Measurements from ENCODE around the gene TRAPPC6A.

TRAPPC6A gene

DNA sequence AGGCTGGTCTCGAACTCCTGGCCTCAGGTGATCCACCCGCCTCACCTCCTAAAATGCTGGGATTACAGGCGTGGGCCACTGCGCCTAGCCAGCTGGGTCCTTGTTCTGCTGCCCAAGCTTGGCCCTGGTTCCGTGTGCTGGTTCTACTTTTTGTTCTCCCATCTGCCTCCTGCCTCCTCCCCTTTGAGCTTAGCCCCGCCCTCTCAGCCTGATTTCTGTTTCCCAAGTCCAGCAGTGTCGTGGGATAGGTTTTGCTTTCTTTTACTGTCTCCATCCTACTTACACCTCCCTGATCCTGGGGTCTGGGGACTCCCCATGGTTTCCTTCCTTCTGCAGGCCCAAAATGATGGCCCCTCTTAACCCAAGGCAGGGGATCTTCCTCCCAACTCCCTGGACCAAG is 2.9 kb upstream of the TRAPPC6A start:
- Histone ChIP-seq H3K9me3 (ENCODE audit: control insufficient read depth, low read length) (no peaks in the 10 kb centered on the region), H3K4me3 (ENCODE audit: low read length) (no peak overlapping the region), H3K9ac (ENCODE audit: low read length) (no peak overlapping the region), H3K27me3 (ENCODE audit: control insufficient read depth, insufficient read depth, low read length) (no peaks in the 10 kb centered on the region), H3K36me3 (ENCODE audit: control insufficient read depth, insufficient read depth, low read length) (no peaks in the 10 kb centered on the region), H3K4me1 (ENCODE audit: control insufficient read depth, insufficient read depth, low read length) (peaks cover 32% of the 10 kb centered on the region)

DNA sequence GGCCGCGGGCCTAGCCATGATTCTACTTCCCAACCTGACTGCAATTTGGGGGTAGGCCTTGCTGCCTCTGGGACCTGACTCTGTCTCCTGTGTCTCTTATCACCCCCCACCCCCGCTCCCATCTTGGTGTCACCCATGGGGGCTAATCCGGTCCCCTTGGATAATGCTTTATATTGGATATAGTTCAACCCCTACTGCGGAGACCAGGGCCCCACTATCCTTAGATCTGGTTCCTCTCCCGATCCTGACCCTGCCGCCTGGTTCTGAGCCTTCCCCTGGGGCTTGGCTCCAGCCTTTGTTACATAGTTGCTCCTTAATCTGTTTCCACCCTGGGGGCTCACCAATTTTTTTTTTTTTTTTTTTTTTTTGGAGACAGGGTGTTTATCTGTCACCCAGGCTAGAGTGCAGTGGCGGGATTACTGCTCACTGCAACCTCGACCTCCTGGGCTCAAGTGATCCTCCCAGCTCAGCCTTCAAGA is 1.9 kb upstream of the TRAPPC6A start:
- Histone ChIP-seq H3K4me3 (ENCODE audit: low read length) (peak overlapping the region; percentile 99), H3K4me1 (ENCODE audit: control insufficient read depth, insufficient read depth, low read length) (peaks cover 32% of the 10 kb centered on the region), H3K9me3 (ENCODE audit: control insufficient read depth, low read length) (no peaks in the 10 kb centered on the region), H3K27me3 (ENCODE audit: control insufficient read depth, insufficient read depth, low read length) (no peaks in the 10 kb centered on the region), H3K36me3 (ENCODE audit: control insufficient read depth, insufficient read depth, low read length) (no peaks in the 10 kb centered on the region), H3K9ac (ENCODE audit: low read length) (peak overlapping the region; percentile 85)

DNA sequence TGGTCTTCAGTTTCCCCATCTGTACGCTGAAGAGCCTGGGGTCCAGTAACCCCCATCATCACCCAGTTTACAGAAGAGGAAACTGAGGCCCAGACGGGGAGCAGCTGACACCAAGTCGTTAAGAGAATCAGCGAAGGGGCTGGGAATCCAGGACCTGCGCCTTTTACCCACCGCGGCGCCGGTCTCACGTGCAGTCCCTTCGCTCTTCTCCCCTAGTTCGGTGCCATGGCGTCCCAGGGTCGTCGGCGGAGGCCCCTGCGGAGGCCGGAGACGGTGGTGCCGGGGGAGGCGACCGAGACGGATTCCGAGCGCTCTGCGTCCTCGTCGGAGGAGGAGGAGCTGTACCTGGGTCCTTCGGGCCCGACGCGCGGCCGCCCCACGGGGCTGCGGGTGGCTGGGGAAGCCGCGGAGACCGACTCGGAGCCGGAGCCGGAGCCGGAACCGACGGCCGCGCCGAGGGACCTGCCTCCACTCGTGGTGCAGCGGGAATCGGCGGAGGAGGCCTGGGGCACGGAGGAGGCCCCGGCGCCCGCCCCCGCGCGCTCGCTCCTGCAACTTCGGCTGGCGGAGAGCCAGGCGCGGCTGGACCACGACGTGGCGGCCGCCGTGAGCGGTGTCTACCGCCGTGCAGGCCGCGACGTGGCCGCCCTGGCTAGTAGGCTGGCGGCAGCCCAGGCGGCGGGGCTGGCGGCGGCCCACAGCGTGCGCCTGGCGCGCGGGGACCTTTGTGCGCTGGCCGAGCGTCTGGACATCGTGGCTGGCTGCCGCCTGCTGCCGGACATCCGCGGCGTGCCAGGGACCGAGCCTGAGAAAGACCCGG is 1.2 kb upstream of the TRAPPC6A start:
- Histone ChIP-seq H3K27me3 (ENCODE audit: control insufficient read depth, insufficient read depth, low read length) (no peaks in the 10 kb centered on the region), H3K9me3 (ENCODE audit: control insufficient read depth, low read length) (no peaks in the 10 kb centered on the region), H3K4me3 (ENCODE audit: low read length) (peak overlapping the region; percentile 99), H3K4me1 (ENCODE audit: control insufficient read depth, insufficient read depth, low read length) (peaks cover 32% of the 10 kb centered on the region), H3K9ac (ENCODE audit: low read length) (peak overlapping the region; percentile 85), H3K36me3 (ENCODE audit: control insufficient read depth, insufficient read depth, low read length) (no peaks in the 10 kb centered on the region)

DNA sequence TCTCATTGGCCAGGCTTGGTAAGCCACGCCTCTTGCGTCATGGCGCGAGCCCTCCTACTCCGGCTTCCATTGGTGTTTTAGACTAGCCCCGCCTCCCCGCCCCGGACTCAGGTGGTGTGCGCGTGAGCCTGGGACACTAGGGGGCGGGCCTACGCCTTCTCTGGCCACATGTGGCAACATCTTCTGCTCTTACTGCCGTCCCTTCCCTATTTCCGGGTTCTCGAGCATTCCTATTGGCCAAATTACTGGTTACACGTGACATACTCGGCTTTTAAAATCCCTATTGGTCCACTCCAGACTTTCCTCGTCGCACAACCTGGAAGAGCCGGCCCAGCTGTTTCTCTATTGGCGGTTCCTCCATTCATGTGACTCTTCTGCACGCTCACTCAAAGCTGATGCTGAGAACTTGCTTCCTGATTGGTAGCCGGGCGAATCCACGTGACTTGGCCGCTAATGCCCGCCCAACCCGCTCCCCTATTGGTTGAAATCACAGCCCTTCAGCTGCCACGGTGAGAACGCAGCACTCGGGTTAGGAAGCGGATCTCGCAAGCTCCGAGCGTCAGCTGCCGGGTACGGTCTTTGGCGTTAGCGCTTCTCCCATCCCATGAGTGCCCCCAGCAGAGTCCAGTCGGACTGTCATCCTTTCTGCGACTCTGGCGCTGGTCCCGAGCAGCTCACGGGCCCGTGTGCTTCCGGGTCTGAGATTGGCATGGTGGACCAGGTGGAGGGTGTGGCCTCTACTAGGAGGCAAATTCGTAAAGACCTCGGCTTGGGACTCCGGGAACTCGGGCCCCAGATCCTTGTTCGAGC is 430 bp upstream of the TRAPPC6A start, which contains the start of gene BLOC1S3:
Gene BLOC1S3 (plus strand): TSS at position 523 of the 810 bp plus-strand sequence. CDS start 513 bp downstream, outside the sequence.
- Histone ChIP-seq H3K36me3 (ENCODE audit: control insufficient read depth, insufficient read depth, low read length) (no peaks in the 10 kb centered on the region), H3K9ac (ENCODE audit: low read length) (peak within 1 kb of the TSS; percentile 85), H3K4me1 (ENCODE audit: control insufficient read depth, insufficient read depth, low read length) (peaks cover 32% of the 10 kb centered on the region), H3K9me3 (ENCODE audit: control insufficient read depth, low read length) (no peaks in the 10 kb centered on the region), H3K27me3 (ENCODE audit: control insufficient read depth, insufficient read depth, low read length) (no peaks in the 10 kb centered on the region), H3K4me3 (ENCODE audit: low read length) (peak within 1 kb of the TSS; percentile 99)

GRCh38 chr19:45175515-45176345 is 2.3 kb downstream of the TRAPPC6A start:
- Histone ChIP-seq H3K27me3 (ENCODE audit: control insufficient read depth, insufficient read depth, low read length) (no peaks in the 10 kb centered on the region), H3K4me1 (ENCODE audit: control insufficient read depth, insufficient read depth, low read length) (peaks cover 41% of the 10 kb centered on the region), H3K36me3 (ENCODE audit: control insufficient read depth, insufficient read depth, low read length) (no peaks in the 10 kb centered on the region), H3K9me3 (ENCODE audit: control insufficient read depth, low read length) (no peaks in the 10 kb centered on the region), H3K4me3 (ENCODE audit: low read length) (no peak overlapping the region), H3K9ac (ENCODE audit: low read length) (no peak overlapping the region)

DNA sequence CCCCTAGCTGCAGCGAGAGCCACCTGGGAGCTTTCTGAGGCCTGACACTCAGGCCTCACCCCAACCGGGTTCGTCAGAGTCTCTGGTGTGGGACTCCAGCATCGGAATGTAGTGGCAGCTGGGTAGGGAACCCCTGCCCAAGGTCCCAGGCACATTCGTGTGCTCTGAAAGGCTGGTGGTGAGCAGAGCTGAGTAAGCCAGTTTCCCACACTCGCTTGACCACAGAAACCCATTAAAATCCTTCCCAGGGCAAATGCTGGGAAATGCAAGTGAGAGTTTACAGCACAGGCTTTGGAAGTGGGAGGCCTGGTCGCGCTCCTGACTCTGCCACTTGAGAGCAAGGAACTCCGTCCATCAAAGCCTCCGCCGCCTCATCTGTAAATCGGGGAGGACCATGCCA is 4.2 kb downstream of the TRAPPC6A start:
- Histone ChIP-seq H3K9ac (ENCODE audit: low read length) (no peak overlapping the region), H3K36me3 (ENCODE audit: control insufficient read depth, insufficient read depth, low read length) (no peaks in the 10 kb centered on the region), H3K4me1 (ENCODE audit: control insufficient read depth, insufficient read depth, low read length) (peaks cover 36% of the 10 kb centered on the region), H3K4me3 (ENCODE audit: low read length) (no peak overlapping the region), H3K27me3 (ENCODE audit: control insufficient read depth, insufficient read depth, low read length) (no peaks in the 10 kb centered on the region), H3K9me3 (ENCODE audit: control insufficient read depth, low read length) (no peaks in the 10 kb centered on the region)

DNA sequence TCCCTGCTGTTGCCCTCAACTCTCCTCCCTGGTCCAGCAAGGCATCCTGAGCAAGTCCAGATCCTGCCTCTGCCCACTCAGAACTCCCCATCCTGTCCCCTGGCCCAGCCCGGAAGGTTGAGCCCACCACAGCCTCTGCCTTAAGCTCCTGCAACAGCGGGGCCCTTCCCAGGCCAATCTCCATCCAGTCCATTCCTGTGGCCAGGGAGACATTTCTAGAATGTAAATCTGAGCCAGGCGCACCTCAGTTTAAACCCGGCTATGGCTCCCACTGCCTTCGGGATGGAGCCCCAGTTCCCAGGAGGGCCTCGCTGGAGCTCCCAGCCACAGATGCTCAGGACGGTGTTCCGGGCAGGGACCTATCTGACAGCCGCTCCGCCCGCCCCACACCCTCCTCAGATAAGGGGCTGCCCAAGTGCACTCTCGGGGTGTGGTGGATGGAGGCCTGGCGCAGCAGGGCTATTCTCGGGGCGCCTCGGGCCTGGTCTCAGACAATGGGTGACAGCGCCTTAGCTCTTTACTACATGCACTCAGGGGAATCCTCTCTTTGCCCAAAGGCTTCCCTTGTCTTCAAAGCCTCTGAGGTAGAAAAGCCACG is 5.3 kb downstream of the TRAPPC6A start:
- no peaks in the 10 kb centered on the region for H3K36me3 ChIP-seq (ENCODE audit: control insufficient read depth, insufficient read depth, low read length)
- no peak overlapping the region for H3K9ac ChIP-seq (ENCODE audit: low read length)
- peaks cover 33% of the 10 kb centered on the region for H3K4me1 ChIP-seq (ENCODE audit: control insufficient read depth, insufficient read depth, low read length)
- no peaks in the 10 kb centered on the region for H3K9me3 ChIP-seq (ENCODE audit: control insufficient read depth, low read length)
- no peak overlapping the region for H3K4me3 ChIP-seq (ENCODE audit: low read length)
- no peaks in the 10 kb centered on the region for H3K27me3 ChIP-seq (ENCODE audit: control insufficient read depth, insufficient read depth, low read length)

- H3K4me1 ChIP-seq (ENCODE audit: control insufficient read depth, insufficient read depth, low read length): peaks cover 28% of the 10 kb centered on the region
- no peak overlapping the region for H3K9ac ChIP-seq (ENCODE audit: low read length)
- no peaks in the 10 kb centered on the region for H3K36me3 ChIP-seq (ENCODE audit: control insufficient read depth, insufficient read depth, low read length)
- H3K9me3 ChIP-seq (ENCODE audit: control insufficient read depth, low read length): no peaks in the 10 kb centered on the region
- no peak overlapping the region for H3K4me3 ChIP-seq (ENCODE audit: low read length)
- no peaks in the 10 kb centered on the region for H3K27me3 ChIP-seq (ENCODE audit: control insufficient read depth, insufficient read depth, low read length)
Measured at GRCh38 chr19:45172173-45172572, 5.9 kb downstream of the TRAPPC6A start.

DNA sequence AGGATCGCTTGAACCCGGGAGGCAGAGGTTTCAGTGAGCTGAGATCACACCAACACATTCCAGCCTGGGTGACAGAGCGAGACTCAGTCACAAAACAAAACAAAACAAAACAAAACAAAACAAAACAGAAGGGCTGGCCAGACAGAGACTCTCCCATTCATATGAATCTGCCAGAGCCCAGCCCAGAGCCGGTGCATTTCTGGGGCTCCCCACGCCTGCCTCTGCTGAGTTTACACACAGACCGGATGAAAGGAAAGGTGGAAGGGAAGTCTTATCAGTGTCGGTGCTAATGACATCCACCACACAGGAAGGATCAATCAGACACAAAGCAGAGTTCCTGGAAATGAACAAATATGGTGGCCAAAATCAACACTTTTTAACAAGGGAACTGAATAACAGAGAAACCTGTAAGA is 6.8 kb downstream of the TRAPPC6A start:
- Histone ChIP-seq H3K9ac (ENCODE audit: low read length) (no peak overlapping the region), H3K36me3 (ENCODE audit: control insufficient read depth, insufficient read depth, low read length) (no peaks in the 10 kb centered on the region), H3K9me3 (ENCODE audit: control insufficient read depth, low read length) (no peaks in the 10 kb centered on the region), H3K27me3 (ENCODE audit: control insufficient read depth, insufficient read depth, low read length) (no peaks in the 10 kb centered on the region), H3K4me3 (ENCODE audit: low read length) (no peak overlapping the region), H3K4me1 (ENCODE audit: control insufficient read depth, insufficient read depth, low read length) (peaks cover 24% of the 10 kb centered on the region)

DNA sequence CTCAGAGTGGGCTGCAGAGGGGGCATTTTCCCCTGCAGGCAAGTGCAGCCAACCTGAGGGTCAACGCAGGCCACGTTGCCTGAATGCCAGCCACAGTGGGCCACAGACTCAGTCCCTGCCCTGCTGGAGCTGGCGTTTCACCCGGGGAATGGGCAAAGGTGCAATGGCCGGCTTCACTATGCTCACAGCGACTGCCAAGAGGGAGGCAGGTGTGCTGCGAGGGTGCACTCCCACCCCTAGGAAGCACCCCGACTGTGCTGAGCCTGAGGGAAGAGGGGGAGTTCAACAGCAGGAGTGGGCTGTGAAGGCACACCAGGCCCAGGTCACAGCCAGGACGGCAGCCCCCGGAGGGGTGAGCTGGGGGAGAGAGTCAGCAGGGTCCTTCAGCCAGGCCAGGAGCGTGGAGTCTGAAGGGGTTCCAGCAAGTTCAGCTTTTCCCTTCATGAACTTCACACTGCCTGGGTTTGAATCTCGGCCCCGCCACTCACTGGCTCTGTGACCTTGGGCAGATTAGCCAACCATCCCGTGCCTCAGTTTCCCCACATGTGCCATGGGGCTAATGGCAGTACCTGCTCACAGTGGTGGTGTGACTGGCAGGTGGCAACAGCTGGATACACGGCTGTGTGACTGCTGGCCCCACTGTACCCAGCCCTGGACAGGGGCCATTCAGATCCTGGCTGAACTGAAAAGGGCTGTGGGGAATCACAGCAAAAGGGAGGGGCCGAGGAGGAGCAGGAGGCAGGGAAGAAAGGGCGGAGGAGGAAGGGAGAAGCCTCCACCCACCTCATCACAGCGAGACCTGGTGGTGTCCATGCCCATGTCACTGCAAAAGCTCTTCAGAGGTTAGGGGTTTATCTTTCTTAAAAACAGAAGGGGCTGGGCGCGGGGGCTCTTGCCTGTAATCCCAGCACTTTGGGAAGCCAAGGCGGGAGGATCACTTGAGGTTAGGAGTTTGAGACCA is 7.6 kb downstream of the TRAPPC6A start:
- Histone ChIP-seq H3K27me3 (ENCODE audit: control insufficient read depth, insufficient read depth, low read length) (no peaks in the 10 kb centered on the region), H3K4me3 (ENCODE audit: low read length) (no peak overlapping the region), H3K36me3 (ENCODE audit: control insufficient read depth, insufficient read depth, low read length) (no peaks in the 10 kb centered on the region), H3K9me3 (ENCODE audit: control insufficient read depth, low read length) (no peaks in the 10 kb centered on the region), H3K9ac (ENCODE audit: low read length) (no peak overlapping the region), H3K4me1 (ENCODE audit: control insufficient read depth, insufficient read depth, low read length) (peaks cover 24% of the 10 kb centered on the region)

Data from mucosa of stomach (tissue), 1 donor.